ENCODE data around the gene NEK10.

NEK10 gene

DNA sequence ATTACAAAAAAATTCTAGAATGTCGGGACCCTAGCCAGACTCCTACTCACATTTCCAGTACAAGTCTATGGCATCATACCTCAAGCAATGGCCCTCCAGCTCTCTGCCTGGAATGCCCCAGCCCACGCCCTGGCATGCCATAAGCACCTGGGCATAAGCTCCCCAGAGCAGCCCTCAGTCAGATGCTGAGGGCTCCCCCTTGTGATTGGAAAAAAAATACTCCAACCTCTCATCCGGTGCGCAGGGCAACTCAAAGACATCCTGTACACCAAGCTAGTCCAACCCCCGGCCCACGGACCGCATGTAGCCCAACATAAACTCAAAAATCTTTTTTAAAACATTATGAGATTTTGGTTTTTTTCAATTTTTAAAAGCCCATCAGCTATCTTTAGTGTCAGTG is 115.4 kb downstream of the NEK10 start:
- no peak overlapping the region for H2AFZ ChIP-seq (ENCODE audit: low read length)
- H3K4me3 ChIP-seq (ENCODE audit: low read length, poor library complexity, severe bottlenecking), result no peak overlapping the region
- H3K27me3 ChIP-seq (ENCODE audit: insufficient read depth, low read length, poor library complexity, severe bottlenecking), result no peaks in the 10 kb centered on the region
- no peaks in the 10 kb centered on the region for H4K20me1 ChIP-seq (ENCODE audit: insufficient read depth, low read length, poor library complexity, severe bottlenecking)
- no peaks in the 10 kb centered on the region for H3K9me2 ChIP-seq (replicated peaks; ENCODE audit: low read depth, low read length)
- no peaks in the 10 kb centered on the region for H3F3A ChIP-seq (ENCODE audit: low read depth)
- no peaks in the 10 kb centered on the region for H3K4me1 ChIP-seq (ENCODE audit: insufficient read depth, low read length, poor library complexity, severe bottlenecking)
- no peaks in the 10 kb centered on the region for H3K36me3 ChIP-seq (ENCODE audit: insufficient read depth, low read length)
- H3K9ac ChIP-seq (ENCODE audit: low read depth, low read length, poor library complexity, severe bottlenecking), result no peak overlapping the region
- H3K9me3 ChIP-seq (ENCODE audit: insufficient read depth, low read depth, low read length), result no peaks in the 10 kb centered on the region
- no peaks in the 10 kb centered on the region for H3K79me2 ChIP-seq (ENCODE audit: insufficient read depth, low read length)
- TF ChIP-seq CTCF (conservative IDR thresholded peaks at IDR 0.05; ENCODE audit: low read length) (peak; percentile 70), EZH2phosphoT487 (IDR thresholded peaks at IDR 0.05; ENCODE audit: borderline replicate concordance) (no peak)
- H3K4me2 ChIP-seq (ENCODE audit: low read depth, low read length, poor library complexity, severe bottlenecking), result no peak overlapping the region

DNA sequence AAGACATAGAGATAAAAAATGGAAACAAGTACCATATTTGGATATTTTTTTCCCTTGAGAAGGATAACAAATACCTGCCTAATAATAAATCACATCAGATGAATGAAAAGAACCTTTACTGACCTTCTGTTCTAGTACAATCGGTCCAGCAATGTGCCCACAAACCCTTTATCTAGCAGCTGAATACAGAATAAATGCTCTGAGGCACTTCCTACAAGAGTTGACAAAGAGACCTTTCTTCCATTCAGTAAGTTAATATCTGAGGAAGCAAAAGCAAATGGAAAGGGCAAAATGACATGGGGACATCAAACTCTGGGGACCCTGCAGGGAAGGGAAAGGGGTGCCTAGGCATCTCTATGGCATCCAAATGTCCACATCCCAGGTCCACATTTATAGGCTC is 115.8 kb downstream of the NEK10 start:
- Histone ChIP-seq H4K20me1 (ENCODE audit: insufficient read depth, low read length, poor library complexity, severe bottlenecking) (no peaks in the 10 kb centered on the region), H3K9me3 (ENCODE audit: insufficient read depth, low read depth, low read length) (no peaks in the 10 kb centered on the region), H3K4me2 (ENCODE audit: low read depth, low read length, poor library complexity, severe bottlenecking) (no peak overlapping the region), H3K36me3 (ENCODE audit: insufficient read depth, low read length) (no peaks in the 10 kb centered on the region), H3K4me3 (ENCODE audit: low read length, poor library complexity, severe bottlenecking) (no peak overlapping the region), H2AFZ (ENCODE audit: low read length) (no peak overlapping the region), H3K9ac (ENCODE audit: low read depth, low read length, poor library complexity, severe bottlenecking) (no peak overlapping the region), H3K27me3 (ENCODE audit: insufficient read depth, low read length, poor library complexity, severe bottlenecking) (no peaks in the 10 kb centered on the region), H3K4me1 (ENCODE audit: insufficient read depth, low read length, poor library complexity, severe bottlenecking) (no peaks in the 10 kb centered on the region), H3F3A (ENCODE audit: low read depth) (no peaks in the 10 kb centered on the region), H3K9me2 (replicated peaks; ENCODE audit: low read depth, low read length) (no peaks in the 10 kb centered on the region), H3K79me2 (ENCODE audit: insufficient read depth, low read length) (no peaks in the 10 kb centered on the region)
- TF ChIP-seq EZH2phosphoT487 (IDR thresholded peaks at IDR 0.05; ENCODE audit: borderline replicate concordance) (no peak), CTCF (conservative IDR thresholded peaks at IDR 0.05; ENCODE audit: low read length) (no peak)

DNA sequence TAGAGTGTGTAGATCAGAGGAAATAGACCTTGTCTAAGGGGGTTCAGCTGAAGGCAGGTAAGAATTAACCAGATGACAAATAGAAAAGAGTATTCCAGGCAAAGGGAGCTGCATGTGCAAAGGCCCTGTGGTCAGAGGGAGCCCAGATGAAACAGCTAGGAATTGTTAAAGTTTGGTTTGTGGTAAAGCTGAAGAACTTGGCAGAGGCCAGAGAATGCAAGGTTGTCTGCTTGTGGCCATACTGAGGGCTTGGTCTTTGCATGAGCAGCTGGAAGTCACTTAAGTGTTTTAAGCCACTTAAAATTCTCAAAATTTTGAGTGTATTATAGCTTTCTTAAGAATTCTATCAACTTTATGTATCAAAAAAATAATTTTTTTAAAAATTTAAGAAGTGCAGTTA is 116.5 kb downstream of the NEK10 start:
- no peak overlapping the region for H3K4me2 ChIP-seq (ENCODE audit: low read depth, low read length, poor library complexity, severe bottlenecking)
- H3K9me2 ChIP-seq (replicated peaks; ENCODE audit: low read depth, low read length), result no peaks in the 10 kb centered on the region
- H3K4me1 ChIP-seq (ENCODE audit: insufficient read depth, low read length, poor library complexity, severe bottlenecking), result no peaks in the 10 kb centered on the region
- no peaks in the 10 kb centered on the region for H4K20me1 ChIP-seq (ENCODE audit: insufficient read depth, low read length, poor library complexity, severe bottlenecking)
- H3K36me3 ChIP-seq (ENCODE audit: insufficient read depth, low read length), result no peaks in the 10 kb centered on the region
- H3F3A ChIP-seq (ENCODE audit: low read depth), result no peaks in the 10 kb centered on the region
- H3K9me3 ChIP-seq (ENCODE audit: insufficient read depth, low read depth, low read length), result no peaks in the 10 kb centered on the region
- TF ChIP-seq CTCF (conservative IDR thresholded peaks at IDR 0.05; ENCODE audit: low read length), result no peak
- no peak for TF ChIP-seq EZH2phosphoT487 (IDR thresholded peaks at IDR 0.05; ENCODE audit: borderline replicate concordance)
- no peaks in the 10 kb centered on the region for H3K27me3 ChIP-seq (ENCODE audit: insufficient read depth, low read length, poor library complexity, severe bottlenecking)
- no peak overlapping the region for H3K4me3 ChIP-seq (ENCODE audit: low read length, poor library complexity, severe bottlenecking)
- no peaks in the 10 kb centered on the region for H3K79me2 ChIP-seq (ENCODE audit: insufficient read depth, low read length)
- no peak overlapping the region for H3K9ac ChIP-seq (ENCODE audit: low read depth, low read length, poor library complexity, severe bottlenecking)
- no peak overlapping the region for H2AFZ ChIP-seq (ENCODE audit: low read length)

Data from Loucy (cell line).